ENCODE results near the gene PRDM15.

GRCh38 chr21:41819236-41819855, 59.8 kb downstream of the PRDM15 start:
- TF ChIP-seq POLR2A (IDR thresholded peaks at IDR 0.05) (no peak), POLR2AphosphoS5 (IDR thresholded peaks at IDR 0.05) (no peak), CTCF (IDR thresholded peaks at IDR 0.05) (no peak)
